ENCODE results near the gene SMC2. TPM values are rescaled to one million over a fixed set of nuclear protein-coding genes. Genes with fewer than 3 reads are reported as not detected.

Gene SMC2
- total RNA-seq, 2 experiments from 2014 or later, result 69.3 to 71.6 TPM

GRCh38 chr9:104144336-104144735 lies 50.2 kb downstream of the SMC2 start:
- H3K27ac Mint-ChIP-seq, result no peak overlapping the region
- H3K4me1 Mint-ChIP-seq, result no peaks in the 10 kb centered on the region
- H3K4me3 Mint-ChIP-seq, result no peak overlapping the region
- DNase-seq, result no peak
- H3K27me3 Mint-ChIP-seq, result no peaks in the 10 kb centered on the region
- no peaks in the 10 kb centered on the region for H3K9me3 Mint-ChIP-seq
- H3K36me3 Mint-ChIP-seq, result peaks cover 24% of the 10 kb centered on the region

GRCh38 chr9:104173067-104173466 lies 79.0 kb downstream of the SMC2 start:
- H3K27me3 Mint-ChIP-seq, result peaks cover 10% of the 10 kb centered on the region
- H3K4me1 Mint-ChIP-seq, result no peaks in the 10 kb centered on the region
- H3K4me3 Mint-ChIP-seq, result no peak overlapping the region
- H3K9me3 Mint-ChIP-seq, result peaks cover 2% of the 10 kb centered on the region
- no peak for DNase-seq
- no peak overlapping the region for H3K27ac Mint-ChIP-seq
- H3K36me3 Mint-ChIP-seq, result no peaks in the 10 kb centered on the region

GRCh38 chr9:104177003-104177611 lies 83.0 kb downstream of the SMC2 start:
- Mint-ChIP-seq H3K9me3 (no peaks in the 10 kb centered on the region), H3K4me3 (no peak overlapping the region), H3K36me3 (no peaks in the 10 kb centered on the region), H3K27ac (no peak overlapping the region), H3K27me3 (peaks cover 6% of the 10 kb centered on the region), H3K4me1 (no peaks in the 10 kb centered on the region)
- DNase-seq, result no peak

GRCh38 chr9:104177676-104178075 lies 83.6 kb downstream of the SMC2 start:
- no peak overlapping the region for H3K27ac Mint-ChIP-seq
- no peak overlapping the region for H3K4me3 Mint-ChIP-seq
- DNase-seq, result no peak
- H3K9me3 Mint-ChIP-seq, result no peaks in the 10 kb centered on the region
- H3K27me3 Mint-ChIP-seq, result peaks cover 6% of the 10 kb centered on the region
- no peaks in the 10 kb centered on the region for H3K4me1 Mint-ChIP-seq
- H3K36me3 Mint-ChIP-seq, result no peaks in the 10 kb centered on the region

Data from activated naive CD8-positive, alpha-beta T cell treated with anti-CD3 and anti-CD28 coated beads for 36 hours (primary cell).